NT2/D1 (cell line): ENCODE results near the gene MMP20.

Experiments used
- SUZ12 ChIP-seq: IDR thresholded peaks from 2 replicates; pipeline ENCODE4 v1.6.1; 2011; ENCODE audit not compliant: insufficient read length, insufficient read depth; ENCODE audit errors: extremely low read depth
- YY1 ChIP-seq: IDR thresholded peaks from 2 replicates; pipeline ENCODE4 v1.6.1; 2011; ENCODE audit not compliant: insufficient read length, insufficient read depth
- ZNF274 ChIP-seq: IDR thresholded peaks from 2 replicates; pipeline ENCODE4 v1.6.1; 2011; ENCODE audit warnings: mild to moderate bottlenecking, low read depth, low read length

DNA sequence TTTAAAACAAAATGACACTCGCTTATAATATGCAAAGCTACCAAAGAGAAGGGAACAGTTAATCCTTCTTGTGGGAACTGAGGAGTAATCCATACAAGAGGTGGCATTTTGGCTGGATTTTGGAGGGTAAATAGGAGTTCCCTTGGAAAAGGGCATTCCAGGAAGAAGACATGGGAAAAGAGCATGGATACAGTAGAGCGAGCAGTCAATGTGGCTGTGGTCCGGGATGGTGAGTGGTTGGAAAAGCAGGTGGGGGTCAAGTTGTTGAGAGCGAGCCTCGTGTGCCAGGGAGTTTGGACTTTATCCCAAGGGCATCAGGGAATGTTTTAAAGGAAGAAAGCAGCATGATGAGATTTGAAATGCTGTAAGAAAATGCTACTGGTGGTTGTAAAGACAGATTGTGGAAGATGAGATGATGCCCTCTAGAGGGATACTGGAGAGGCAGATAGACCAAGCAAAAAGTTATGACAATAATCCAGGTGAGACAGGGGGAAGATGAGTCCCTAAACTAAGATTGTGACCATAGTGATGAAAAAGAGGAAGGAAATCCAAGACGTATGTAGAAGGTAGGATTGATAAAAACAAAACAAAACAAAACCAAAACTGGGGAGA lies 90.8 kb downstream of the MMP20 start:
- TF ChIP-seq ZNF274 = no peak
- TF ChIP-seq YY1 = no peak
- no peak for TF ChIP-seq SUZ12
